ENCODE results near the gene GATA3.

The GATA3 gene

GRCh38 chr10:8102708-8103401 is 48.4 kb downstream of the GATA3 start:
- no peak for DNase-seq (ENCODE audit: low spot score)

DNA sequence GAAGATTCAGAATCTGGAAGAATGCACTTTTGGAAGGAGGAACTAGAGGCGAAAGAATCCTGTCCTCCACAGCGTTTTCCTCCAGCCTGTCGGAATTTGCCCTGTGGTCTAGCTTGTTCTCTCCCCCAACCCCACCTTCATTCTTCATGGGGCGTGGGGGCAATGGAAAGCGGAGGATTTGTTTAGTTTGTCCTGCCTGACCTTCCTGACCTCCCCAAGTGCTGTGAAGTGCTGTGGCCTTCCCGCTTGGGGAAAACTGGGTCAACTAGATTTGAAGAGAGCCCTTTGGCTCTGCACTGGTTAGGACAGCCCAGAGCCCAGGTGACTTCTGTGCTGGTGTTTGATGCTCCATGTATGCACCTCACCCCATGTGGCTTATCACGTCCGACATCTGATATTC is 49.1 kb downstream of the GATA3 start:
- no peak for DNase-seq (ENCODE audit: low spot score)

GRCh38 chr10:8104005-8104404 is 49.5 kb downstream of the GATA3 start:
- DNase-seq (ENCODE audit: low spot score), result no peak

DNA sequence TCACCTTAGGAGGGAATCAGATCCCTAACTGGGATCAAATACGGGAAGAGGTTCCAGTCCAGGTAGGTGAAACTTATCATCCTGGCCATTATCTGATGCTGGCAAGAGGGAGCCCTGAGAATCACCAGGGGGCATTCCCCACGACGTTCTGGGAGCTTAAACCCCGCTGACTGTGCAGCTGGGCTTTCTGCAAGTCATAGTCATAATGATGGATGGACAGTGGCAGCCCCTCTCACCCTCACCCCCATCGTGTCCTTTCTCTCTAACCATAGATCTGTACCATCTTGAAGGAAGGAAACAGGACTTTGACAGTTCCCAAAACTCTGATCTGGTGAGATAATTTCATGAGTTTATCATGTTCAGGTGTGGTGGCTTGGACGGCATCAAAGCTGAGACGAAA is 50.2 kb downstream of the GATA3 start:
- DNase-seq (ENCODE audit: low spot score), result no peak

GRCh38 chr10:8105932-8106331 is 51.4 kb downstream of the GATA3 start:
- DNase-seq (ENCODE audit: low spot score), result no peak

DNA sequence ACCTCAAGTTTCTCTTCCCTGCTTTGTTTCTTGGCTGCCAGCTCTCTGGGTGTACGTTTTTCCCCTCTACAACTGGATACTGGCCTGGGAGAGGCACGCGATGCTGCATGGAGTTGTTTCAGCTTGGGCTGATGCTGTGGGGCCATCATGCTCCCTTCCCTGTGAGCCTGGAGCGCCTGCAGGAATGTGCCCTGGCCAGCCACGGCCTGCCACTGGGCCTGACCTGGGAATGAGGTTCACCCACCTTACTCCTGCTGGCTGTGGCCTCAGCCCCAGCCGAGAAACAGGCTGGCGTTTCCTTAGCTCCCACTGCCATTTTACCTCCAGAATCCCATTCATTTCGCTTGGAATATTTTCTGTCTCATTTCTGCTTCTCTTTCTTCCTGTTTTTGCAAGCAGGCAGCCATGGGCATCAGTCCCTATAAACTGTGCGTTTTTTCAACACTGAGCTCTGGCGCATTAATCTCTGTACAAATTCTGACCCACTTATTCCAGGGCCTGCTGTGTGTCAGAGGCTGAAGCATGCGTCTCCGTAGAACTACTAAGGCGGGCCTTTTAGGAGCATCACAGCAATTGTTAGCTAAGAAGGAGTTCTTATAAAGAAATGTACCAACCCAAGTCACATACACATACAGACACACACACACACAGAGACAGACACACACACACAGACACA is 57.9 kb downstream of the GATA3 start:
- DNase-seq (ENCODE audit: low spot score), result no peak

DNA sequence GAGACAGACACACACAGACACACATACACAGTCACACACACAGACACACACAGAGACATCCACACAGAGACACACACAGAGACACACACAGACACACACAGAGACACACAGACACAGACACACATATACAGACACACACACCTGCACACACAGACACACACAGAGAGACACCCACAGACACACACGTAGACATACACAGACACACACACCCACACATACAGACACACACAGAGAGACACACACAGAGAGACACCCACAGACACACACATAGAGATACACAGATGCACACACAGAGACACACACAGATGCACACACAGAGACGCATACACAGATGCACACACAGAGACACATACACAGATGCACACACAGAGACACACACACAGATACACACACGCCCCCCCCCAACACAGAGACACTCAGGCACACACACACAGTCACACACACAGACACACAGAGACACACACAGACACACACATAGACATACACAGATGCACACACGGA is 58.5 kb downstream of the GATA3 start:
- no peak for DNase-seq (ENCODE audit: low spot score)

- DNase-seq (ENCODE audit: low spot score), result no peak
Observed at GRCh38 chr10:8113616-8114015, 59.1 kb downstream of the GATA3 start.

GRCh38 chr10:8114741-8115617 is 60.5 kb downstream of the GATA3 start:
- no peak for DNase-seq (ENCODE audit: low spot score)

- no peak for DNase-seq (ENCODE audit: low spot score)
Observed at GRCh38 chr10:8115618-8115980, 61.1 kb downstream of the GATA3 start.

DNA sequence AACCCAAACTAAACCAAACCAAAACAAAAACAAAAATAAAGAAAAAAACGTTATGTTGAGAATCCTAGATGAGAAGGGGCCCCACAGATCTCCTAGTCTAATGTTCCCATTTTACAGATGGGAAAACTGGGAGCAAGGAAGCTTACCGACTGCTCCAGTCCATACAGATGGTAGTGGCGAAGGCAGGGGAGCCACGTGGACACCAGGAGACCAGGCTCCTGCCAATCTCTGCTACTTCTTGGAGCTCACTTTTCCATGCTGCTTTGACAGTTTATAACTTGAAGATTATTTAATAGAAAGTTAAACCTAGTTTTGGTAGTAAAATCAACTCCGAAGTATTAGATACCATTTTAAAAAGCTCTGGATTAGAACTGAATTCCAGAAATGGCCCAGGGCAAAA is 62.0 kb downstream of the GATA3 start:
- no peak for DNase-seq (ENCODE audit: low spot score)

DNA sequence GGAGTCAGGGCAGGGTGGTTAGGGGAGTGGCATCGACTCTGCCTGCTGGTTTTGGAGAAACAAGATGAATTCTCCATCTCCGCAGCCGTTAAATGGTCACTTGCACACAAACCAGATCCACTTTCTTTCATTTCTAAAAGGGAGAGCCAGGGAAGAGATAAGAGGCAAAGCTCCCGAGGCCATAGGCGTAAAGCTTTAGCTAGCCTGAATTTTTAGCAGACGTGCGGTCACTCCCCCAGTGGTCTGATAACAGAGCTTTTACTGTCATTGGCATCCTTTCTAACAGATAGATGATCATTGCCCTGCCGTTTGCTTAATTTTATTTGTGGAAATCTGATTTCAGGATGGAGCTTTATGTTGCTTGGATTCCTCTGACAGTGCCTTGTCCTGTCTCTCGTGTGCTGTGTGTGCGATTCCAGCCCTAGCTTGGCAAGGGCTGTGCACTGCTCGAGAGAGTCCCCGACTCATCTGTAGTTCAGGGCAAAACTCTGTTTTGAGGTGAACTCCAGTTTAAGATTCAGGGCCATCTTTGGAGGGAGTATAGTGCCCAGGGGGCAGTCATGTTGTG is 62.5 kb downstream of the GATA3 start:
- no peak for DNase-seq (ENCODE audit: low spot score)

GRCh38 chr10:8121201-8121890 is 66.9 kb downstream of the GATA3 start:
- DNase-seq (ENCODE audit: low spot score), result no peak

DNA sequence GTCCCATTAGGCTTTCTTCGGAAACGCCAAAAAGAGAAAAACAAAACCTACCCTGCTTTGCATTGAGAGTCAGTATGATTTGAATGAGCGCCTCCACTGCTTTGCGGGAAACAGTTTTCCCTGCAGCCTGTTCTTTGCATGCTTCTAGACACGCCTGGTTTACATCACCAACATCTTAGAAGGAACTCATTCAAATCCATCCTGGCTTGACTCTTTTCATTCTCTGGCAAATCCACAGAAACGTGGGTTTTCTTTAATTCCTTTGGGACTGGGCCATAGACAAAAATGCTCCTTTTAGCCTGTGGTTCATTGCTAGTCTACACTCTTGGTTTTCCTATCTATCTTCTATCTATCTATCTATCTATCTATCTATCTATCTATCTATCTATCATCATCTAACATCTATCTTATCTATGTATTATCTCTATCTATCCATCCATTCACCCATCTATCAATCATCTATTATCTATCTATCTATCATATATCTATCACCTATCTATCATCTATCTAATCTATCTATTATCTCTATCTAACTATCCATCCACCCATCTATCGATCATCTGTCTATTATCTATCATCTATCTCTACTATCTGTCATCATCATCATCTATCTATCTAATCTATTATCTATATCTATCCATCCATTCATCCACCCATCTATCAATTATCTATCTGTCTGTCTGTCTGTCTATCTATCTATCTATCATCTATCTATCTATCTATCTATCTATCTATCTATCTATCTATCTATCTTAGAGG is 68.3 kb downstream of the GATA3 start:
- DNase-seq (ENCODE audit: low spot score), result no peak

DNA sequence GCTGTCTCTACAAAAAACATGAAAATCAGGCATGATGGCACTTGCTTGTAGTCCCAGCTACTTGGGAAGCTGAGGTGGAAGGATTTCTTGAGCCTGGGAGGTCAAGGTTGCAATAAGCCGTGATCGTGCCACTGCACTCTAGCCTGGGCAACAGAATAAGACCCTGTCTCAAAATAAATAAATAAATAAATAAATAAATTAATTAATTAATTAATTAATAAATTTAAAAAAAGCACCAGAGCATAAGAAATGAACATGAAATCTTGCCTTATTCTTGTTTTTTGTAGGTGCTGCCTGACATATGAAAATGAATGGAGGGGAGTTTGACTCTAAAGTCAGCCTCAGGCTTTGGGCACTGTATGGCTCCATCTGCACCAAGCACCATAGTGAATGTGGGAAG is 69.9 kb downstream of the GATA3 start:
- no peak for DNase-seq (ENCODE audit: low spot score)

Data from COLO829 (cell line).